Measurements from ENCODE around the gene MARK2.

DNA sequence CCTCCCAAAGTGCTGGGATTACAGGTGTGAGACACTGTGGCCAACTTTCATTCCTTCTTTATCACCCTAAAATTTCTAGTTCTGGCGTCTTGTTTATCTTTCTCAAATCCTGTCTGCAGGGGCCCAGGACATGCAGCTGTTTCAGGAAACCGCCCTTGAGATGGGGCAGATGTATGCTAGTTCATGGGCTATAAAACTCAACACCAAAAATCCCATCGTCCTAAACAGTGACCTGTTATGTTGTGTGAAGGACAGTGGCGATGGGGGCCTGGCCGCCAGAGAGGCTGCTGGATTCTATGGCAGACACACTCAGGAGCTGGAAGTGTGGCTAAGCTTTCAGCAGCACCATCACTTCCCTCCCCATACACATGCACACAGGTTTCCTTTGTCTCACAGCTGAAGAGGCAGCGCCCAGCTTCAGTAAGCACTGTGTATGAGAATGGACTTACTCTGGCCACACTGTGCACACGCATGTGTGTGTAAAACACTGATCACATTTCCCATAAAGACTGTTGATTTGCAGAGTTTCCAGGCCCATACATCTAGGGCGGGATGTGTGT is 36.7 kb downstream of the MARK2 start:
- no peak for TF ChIP-seq EZH2 (IDR thresholded peaks at IDR 0.05; ENCODE audit: insufficient read depth, poor library complexity, severe bottlenecking)
- no peak for TF ChIP-seq EZH2phosphoT487 (IDR thresholded peaks at IDR 0.05; ENCODE audit: insufficient read depth, low read depth)
